Measurements from ENCODE around the gene EMC8. TPM values are rescaled to one million over a fixed set of nuclear protein-coding genes. Genes with fewer than 3 reads are reported as not detected.

EMC8 gene
- total RNA-seq, 2 experiments from 2014 or later: 30.4 to 32.9 TPM

DNA sequence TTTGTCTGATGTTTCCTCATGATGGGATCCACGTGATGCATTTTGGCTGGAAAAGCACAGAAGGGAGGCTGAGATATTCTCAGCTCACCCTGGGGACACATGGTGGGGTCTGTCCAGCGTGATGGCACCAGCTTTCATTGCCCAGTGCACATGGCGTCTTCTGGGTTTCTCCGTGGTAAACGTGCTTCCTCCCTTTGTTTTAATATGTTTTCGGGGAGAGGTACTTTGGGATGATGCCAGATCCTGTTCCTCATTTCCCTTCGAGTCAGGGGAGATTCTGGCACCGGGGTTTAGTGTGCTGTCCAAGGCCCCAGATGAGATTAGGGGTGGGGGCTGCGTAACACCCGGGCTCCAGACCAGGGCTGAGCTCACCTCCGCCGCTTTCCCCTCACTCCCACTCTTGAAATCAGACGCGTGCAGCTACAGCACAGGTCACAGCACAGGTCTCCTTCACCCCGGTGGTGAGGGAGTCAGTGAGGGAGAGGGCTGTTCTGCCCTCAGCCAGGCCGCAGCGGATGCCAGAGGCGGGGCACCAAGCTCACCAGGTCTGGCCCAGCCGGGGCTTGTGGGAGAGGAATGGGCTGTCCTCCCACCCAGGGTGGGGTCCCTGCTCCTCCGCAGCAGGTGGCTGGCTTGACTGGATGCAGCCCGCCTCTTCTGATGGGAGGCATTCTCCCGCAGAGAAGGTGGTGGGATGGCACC is 34.0 kb upstream of the EMC8 start:
- H3K4me1 Mint-ChIP-seq: peaks cover 13% of the 10 kb centered on the region
- intact Hi-C loops (cut with DNase I, micrococcal nuclease): no loop called here
- CTCF ChIA-PET: interaction anchor here (0.8 kb wide), 1 partner anchor 21 kb away, joined by 4 read pairs; no protein-coding TSS in a partner anchor

DNA sequence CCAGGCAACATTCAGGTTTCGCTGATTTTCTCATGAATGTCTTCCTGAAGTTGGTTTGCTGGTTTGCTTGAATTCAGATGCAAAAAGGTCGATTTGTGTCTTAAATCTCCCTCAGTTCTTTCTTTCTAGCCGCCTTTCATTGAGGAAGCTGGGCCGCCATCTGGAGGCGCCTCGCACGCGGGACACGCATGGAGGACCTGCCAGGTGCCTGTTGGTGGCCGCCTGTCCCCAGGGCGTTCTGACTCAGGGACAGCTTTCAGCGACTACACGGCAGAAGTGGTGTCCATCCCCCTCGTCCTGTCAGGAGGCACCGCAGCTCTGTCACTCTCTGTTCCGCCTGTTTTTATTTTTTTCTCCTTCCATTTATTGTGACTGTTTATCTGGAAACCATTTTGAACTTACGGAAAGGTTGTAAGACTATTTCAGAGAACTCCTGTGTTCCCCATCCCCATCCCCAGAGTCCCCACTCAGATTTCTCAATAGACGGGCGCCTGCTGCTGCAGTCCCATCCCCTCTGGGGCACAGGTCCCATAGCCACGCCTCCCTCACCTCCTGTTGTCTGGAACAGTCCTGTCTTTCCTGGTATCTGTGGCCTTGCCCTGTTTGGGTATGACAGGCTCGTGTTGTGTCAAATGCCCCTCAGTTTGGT is 33.4 kb upstream of the EMC8 start:
- H3K27ac Mint-ChIP-seq: no peak overlapping the region

More for the DNA sequence above, 34.0 kb upstream of the EMC8 start:
- H3K4me3 Mint-ChIP-seq: no peak overlapping the region
- peaks cover 39% of the 10 kb centered on the region for H3K27me3 Mint-ChIP-seq
- peaks cover 5% of the 10 kb centered on the region for H3K9me3 Mint-ChIP-seq (ENCODE audit: low read depth)
- POLR2A ChIA-PET: no interaction called here
- DNase-seq: no peak
- no peak overlapping the region for H3K27ac Mint-ChIP-seq
- no peak for ATAC-seq
- H3K36me3 Mint-ChIP-seq (ENCODE audit: low read depth): no peaks in the 10 kb centered on the region

DNA sequence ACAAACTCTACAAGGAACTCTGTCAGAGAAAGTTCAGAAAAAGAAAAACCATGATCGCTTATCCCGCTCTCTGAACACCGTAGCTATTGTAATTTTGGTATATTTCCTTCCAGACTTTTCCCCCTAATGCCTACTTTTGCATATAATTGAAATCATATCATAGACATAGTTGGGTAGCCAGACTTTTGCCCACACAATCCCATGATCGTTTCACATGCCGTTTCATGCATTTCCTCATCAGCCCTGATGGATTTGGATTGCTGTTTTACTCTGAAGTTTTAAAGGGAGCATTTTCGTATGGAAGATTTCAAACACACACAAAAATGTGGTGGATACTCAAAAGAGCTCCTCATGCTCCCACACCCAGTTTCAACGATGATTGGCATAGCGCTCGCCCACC is 31.5 kb upstream of the EMC8 start:
- DNase-seq: no peak
- H3K27me3 Mint-ChIP-seq: peaks cover 40% of the 10 kb centered on the region
- CTCF ChIA-PET: interaction anchor here (0.6 to 2.1 kb wide), 4 partner anchors 9 to 1258 kb away, joined by 3 to 8 read pairs (median 3); no protein-coding TSS in a partner anchor
- H3K4me1 Mint-ChIP-seq: peaks cover 13% of the 10 kb centered on the region
- intact Hi-C loops (cut with DNase I, micrococcal nuclease): no loop called here
- no peaks in the 10 kb centered on the region for H3K36me3 Mint-ChIP-seq (ENCODE audit: low read depth)
- POLR2A ChIA-PET: no interaction called here
- H3K9me3 Mint-ChIP-seq (ENCODE audit: low read depth): peaks cover 5% of the 10 kb centered on the region
- H3K27ac Mint-ChIP-seq: no peak overlapping the region
- no peak for ATAC-seq
- no peak overlapping the region for H3K4me3 Mint-ChIP-seq

More for the DNA sequence above, 33.4 kb upstream of the EMC8 start:
- ChIA-PET CTCF (interaction anchor here (0.8 to 1.0 kb wide), 2 partner anchors 11 to 20 kb away, joined by 3 to 4 read pairs; no protein-coding TSS in a partner anchor), POLR2A (no interaction called here)
- Mint-ChIP-seq H3K27me3 (peaks cover 39% of the 10 kb centered on the region), H3K36me3 (ENCODE audit: low read depth) (no peaks in the 10 kb centered on the region), H3K4me3 (no peak overlapping the region), H3K4me1 (peaks cover 13% of the 10 kb centered on the region), H3K9me3 (ENCODE audit: low read depth) (peaks cover 5% of the 10 kb centered on the region)
- intact Hi-C loops (cut with DNase I, micrococcal nuclease): no loop called here
- DNase-seq (no peak), ATAC-seq (no peak)

DNA sequence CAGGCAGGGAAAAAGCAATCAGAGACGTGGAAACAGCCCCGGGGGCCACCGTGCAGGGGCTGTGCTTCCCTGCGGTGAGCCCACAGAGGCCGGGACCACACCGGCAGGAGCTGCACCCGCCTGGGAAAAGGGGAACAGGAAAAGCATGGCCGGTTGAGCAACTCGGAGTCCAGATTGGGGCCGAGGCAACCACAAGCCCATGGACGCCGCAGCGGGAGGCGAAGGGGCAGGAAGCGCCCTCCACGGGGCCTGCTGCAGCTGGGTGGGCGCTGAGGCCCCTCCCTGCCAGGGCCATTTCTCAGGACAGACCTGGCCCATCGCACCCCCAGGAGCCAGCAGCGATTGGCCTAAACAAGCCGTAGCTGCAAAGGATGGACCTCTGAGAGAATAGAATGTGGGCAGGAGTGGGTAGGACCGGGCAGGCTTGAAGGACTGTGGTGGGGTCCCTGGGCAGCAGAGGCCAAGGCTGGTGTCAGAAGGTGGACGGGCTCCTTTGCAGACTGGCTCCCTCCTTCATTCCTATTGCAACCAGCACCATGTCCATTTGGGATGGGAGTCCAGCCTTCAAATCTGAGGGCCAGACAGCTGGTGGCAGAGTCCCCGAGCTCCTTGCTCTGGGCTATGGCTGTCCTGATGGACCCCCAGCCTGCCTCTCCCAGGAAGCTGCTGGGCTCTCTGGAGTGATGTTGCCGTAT is 30.6 kb upstream of the EMC8 start:
- Mint-ChIP-seq H3K4me3 (no peak overlapping the region), H3K4me1 (peaks cover 13% of the 10 kb centered on the region), H3K27ac (no peak overlapping the region), H3K9me3 (ENCODE audit: low read depth) (peaks cover 5% of the 10 kb centered on the region), H3K36me3 (ENCODE audit: low read depth) (no peaks in the 10 kb centered on the region), H3K27me3 (peaks cover 38% of the 10 kb centered on the region)
- ChIA-PET POLR2A (no interaction called here), CTCF (interaction anchor here (0.6 to 2.1 kb wide), 4 partner anchors 8 to 1259 kb away, joined by 3 to 8 read pairs (median 3); no protein-coding TSS in a partner anchor)
- DNase-seq: no peak
- intact Hi-C loops (cut with DNase I, micrococcal nuclease): no loop called here
- ATAC-seq: no peak

DNA sequence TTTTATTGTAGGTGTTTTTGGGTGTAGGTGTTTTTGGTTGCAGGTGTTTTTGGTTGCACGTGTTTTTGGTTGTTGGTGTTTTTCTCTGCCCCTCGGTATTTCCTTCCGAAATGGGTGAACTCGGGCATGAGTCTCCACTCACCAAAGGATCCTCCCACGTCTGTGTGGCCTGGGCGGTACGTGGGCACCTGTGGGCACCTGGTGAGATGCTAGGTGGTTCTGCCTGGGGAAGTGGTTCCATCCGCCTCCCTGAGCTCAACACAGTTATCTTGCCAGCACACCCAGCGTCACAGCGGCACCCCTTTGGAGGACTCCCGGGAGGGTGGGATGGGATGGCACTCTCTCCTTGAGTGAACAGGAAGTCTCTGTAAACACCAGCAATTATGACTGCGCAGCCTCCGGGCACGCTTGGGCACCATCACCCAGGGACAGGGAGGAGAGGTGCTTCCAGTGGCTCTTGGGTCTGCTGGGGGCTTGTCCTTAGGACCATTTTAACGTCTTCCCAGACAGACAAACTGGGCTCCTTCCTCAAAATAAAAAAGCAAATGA is 29.9 kb upstream of the EMC8 start:
- no peak overlapping the region for H3K27ac Mint-ChIP-seq
- H3K4me1 Mint-ChIP-seq: peaks cover 13% of the 10 kb centered on the region
- no peaks in the 10 kb centered on the region for H3K36me3 Mint-ChIP-seq (ENCODE audit: low read depth)
- peaks cover 38% of the 10 kb centered on the region for H3K27me3 Mint-ChIP-seq
- POLR2A ChIA-PET: no interaction called here
- DNase-seq: no peak
- intact Hi-C loops (cut with DNase I, micrococcal nuclease): no loop called here
- CTCF ChIA-PET: interaction anchor here (1.5 to 2.1 kb wide), 2 partner anchors 8 to 158 kb away, joined by 3 to 8 read pairs; no protein-coding TSS in a partner anchor
- H3K4me3 Mint-ChIP-seq: no peak overlapping the region
- H3K9me3 Mint-ChIP-seq (ENCODE audit: low read depth): peaks cover 5% of the 10 kb centered on the region
- no peak for ATAC-seq

DNA sequence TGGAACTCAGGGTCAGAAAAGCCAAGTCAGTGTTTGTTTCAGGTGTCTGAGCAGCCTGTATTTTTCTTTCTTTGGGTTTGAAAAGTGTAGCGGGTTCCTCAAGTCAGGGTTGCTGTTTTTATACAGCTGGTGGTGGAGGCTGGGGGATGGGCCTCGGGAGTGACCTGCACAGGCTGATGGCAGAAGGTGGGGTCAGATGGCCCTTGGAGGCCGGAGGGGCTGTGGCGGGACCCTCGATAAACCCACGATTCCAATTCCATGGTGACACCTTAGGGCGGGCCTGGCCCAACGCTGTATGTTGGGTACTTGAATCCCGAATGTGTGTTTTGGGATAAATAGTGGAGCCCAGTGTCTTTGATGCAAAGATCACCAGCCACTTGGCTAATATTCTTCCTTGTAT is 28.8 kb upstream of the EMC8 start:
- DNase-seq: no peak
- ChIA-PET POLR2A (no interaction called here), CTCF (no interaction called here)
- no peak overlapping the region for H3K4me3 Mint-ChIP-seq
- no peak for ATAC-seq
- H3K4me1 Mint-ChIP-seq: peaks cover 13% of the 10 kb centered on the region
- H3K27me3 Mint-ChIP-seq: peaks cover 34% of the 10 kb centered on the region
- intact Hi-C loops (cut with DNase I, micrococcal nuclease): no loop called here
- peaks cover 4% of the 10 kb centered on the region for H3K9me3 Mint-ChIP-seq (ENCODE audit: low read depth)
- no peaks in the 10 kb centered on the region for H3K36me3 Mint-ChIP-seq (ENCODE audit: low read depth)
- no peak overlapping the region for H3K27ac Mint-ChIP-seq

DNA sequence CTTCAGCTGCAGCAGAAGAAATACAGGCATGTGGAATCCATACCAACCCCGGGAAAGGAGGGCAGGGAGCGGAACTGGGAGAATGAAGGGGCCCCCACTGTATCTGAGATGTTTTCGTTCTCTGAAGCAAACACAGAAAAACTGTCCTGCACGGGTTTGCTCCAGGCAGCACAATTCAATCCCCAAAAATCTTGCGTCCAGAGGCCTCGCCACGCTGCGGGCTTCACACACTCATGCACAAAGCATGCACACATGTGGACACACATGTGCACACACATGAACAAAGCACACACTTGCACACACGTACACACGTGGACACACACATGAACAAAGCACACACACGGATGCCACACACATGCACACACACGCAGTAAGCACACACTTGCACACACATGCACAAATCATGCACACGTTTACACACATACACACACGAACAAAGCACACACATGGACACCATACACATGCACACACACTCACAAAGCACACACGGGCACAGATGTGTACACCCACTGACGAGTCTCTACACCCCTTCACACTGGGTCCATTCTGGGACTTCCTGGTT is 27.4 kb upstream of the EMC8 start:
- no peak overlapping the region for H3K4me3 Mint-ChIP-seq
- ATAC-seq (no peak), DNase-seq (no peak)
- H3K4me1 Mint-ChIP-seq: peaks cover 15% of the 10 kb centered on the region
- ChIA-PET CTCF (interaction anchor here (0.5 kb wide), 1 partner anchor 14 kb away, joined by 3 read pairs; no protein-coding TSS in a partner anchor), POLR2A (no interaction called here)
- intact Hi-C loops (cut with DNase I, micrococcal nuclease): no loop called here
- H3K36me3 Mint-ChIP-seq (ENCODE audit: low read depth): no peaks in the 10 kb centered on the region
- peaks cover 25% of the 10 kb centered on the region for H3K27me3 Mint-ChIP-seq
- peaks cover 4% of the 10 kb centered on the region for H3K9me3 Mint-ChIP-seq (ENCODE audit: low read depth)
- no peak overlapping the region for H3K27ac Mint-ChIP-seq

DNA sequence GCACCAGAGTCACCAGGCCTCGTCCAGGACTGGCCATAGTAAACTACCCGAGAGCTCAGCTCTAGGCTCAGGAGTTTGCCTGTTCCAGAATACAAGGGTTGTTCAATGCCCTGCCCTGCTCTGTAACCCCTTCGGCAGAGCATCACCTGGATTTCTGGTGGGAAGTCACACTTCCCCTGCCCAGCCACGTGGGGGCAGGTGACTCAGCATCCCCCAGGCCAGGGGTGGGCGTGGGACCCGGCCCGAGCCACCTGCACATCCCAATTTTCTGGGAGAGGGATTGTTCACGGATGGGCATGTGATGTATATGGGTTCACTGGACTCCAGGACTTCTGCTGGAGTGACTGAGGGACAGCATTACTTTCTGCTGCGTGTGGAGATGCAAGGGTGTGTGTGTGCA is 26.0 kb upstream of the EMC8 start:
- Mint-ChIP-seq H3K4me1 (peaks cover 21% of the 10 kb centered on the region), H3K27me3 (peaks cover 12% of the 10 kb centered on the region)
- CTCF ChIA-PET: no interaction called here

DNA sequence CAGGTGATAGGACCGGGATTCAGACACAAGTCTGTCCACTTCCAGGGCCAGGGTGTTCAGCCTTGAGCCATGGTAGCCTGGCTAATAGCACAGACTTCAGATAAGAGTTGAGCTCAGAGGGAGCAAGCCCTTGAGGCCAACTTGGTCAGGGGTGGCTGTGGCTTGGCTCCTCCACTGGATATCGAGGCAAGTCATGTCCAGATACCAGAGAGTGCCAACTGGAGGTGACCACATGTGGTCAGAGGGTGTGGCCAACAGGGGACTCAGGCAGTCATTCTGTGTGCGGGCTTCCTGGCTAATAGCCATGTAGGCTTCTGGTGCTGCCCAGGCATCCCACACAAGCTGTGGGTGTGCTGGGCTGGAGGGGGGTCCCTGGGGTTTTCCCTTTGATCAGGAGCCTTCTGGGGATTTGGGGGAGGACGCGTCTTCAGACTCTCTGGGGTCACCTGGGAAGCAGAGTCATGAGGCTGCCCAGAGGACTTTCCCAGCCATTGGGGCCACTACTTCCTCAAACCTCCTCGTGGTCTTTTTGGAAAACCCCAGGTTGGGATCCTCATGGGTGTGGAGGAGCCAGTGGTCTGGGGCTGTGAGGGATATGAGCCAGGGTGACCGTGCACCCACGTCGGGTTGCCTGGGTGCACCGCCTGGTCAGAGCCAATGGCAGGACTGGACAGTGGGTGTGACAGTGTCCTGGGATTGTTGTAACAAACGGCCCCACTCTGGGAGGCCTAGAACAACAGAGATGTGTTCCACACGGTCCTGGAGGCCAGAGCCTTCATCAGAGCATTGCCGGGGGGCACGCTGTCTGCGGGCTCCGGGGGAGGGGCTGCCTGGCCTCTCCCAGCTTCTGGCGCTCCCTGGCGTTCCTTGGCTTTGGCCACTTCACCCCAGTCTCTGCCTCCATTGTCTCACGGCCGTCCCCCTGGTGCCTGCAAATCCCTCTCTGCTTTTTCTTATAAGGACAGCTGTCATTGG is 25.1 kb upstream of the EMC8 start:
- Mint-ChIP-seq H3K9me3 (ENCODE audit: low read depth) (peaks cover 4% of the 10 kb centered on the region), H3K36me3 (ENCODE audit: low read depth) (no peaks in the 10 kb centered on the region), H3K4me3 (no peak overlapping the region), H3K4me1 (peaks cover 18% of the 10 kb centered on the region), H3K27me3 (peaks cover 9% of the 10 kb centered on the region), H3K27ac (no peak overlapping the region)
- intact Hi-C loops (cut with DNase I, micrococcal nuclease): loop anchor here in 1 of 2 experiments (5.0 kb wide), 1 partner anchor 688 kb away; the partner anchor contains the start of gene FOXF1
- POLR2A ChIA-PET: no interaction called here
- no peak for DNase-seq
- ATAC-seq: no peak
- CTCF ChIA-PET: interaction anchor here (5.8 to 7.0 kb wide), 2 partner anchors 165 to 192 kb away, joined by 88 to 120 read pairs; no protein-coding TSS in a partner anchor

More for the DNA sequence above, 26.0 kb upstream of the EMC8 start:
- intact Hi-C loops (cut with DNase I, micrococcal nuclease): no loop called here
- POLR2A ChIA-PET: no interaction called here
- no peak for DNase-seq
- no peak for ATAC-seq
- peaks cover 4% of the 10 kb centered on the region for H3K9me3 Mint-ChIP-seq (ENCODE audit: low read depth)
- H3K27ac Mint-ChIP-seq: no peak overlapping the region
- H3K36me3 Mint-ChIP-seq (ENCODE audit: low read depth): no peaks in the 10 kb centered on the region
- H3K4me3 Mint-ChIP-seq: no peak overlapping the region

DNA sequence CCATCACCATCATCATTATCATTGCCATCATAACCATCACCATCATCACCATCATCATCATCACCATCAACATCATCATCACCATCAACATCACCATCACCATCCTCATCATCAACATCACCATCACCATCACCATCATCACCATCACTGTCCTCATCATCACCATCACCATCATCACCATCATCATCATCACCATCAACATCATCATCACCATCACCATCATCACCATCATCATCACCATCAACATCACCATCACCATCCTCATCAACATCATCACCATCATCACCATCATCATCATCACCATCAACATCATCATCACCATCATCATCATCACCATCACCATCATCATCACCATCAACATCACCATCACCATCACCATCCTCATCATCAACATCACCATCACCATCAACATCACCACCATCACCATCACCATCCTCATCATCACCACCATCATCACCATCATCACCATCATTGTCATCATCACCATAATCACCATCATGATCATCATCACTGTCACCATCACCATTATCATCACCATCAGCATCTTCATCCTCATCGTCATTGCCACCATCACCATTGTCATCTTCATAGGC is 24.1 kb upstream of the EMC8 start:
- DNase-seq (no peak), ATAC-seq (no peak)
- no peaks in the 10 kb centered on the region for H3K9me3 Mint-ChIP-seq (ENCODE audit: low read depth)
- H3K4me3 Mint-ChIP-seq: no peak overlapping the region
- ChIA-PET CTCF (interaction anchor here (5.8 to 7.0 kb wide), 2 partner anchors 166 to 193 kb away, joined by 88 to 120 read pairs; no protein-coding TSS in a partner anchor), POLR2A (no interaction called here)
- no peaks in the 10 kb centered on the region for H3K36me3 Mint-ChIP-seq (ENCODE audit: low read depth)
- H3K4me1 Mint-ChIP-seq: peaks cover 11% of the 10 kb centered on the region
- intact Hi-C loops (cut with DNase I, micrococcal nuclease): loop anchor here in 1 of 2 experiments (5.0 kb wide), 1 partner anchor 689 kb away; the partner anchor contains the start of gene FOXF1
- no peak overlapping the region for H3K27ac Mint-ChIP-seq
- peaks cover 4% of the 10 kb centered on the region for H3K27me3 Mint-ChIP-seq

Measured in activated CD4-positive, alpha-beta T cell treated with anti-CD3 and anti-CD28 coated beads for 36 hours (primary cell).